Left ventricle myocardium inferior (tissue), 1 donor: ENCODE measurements around the gene MLH1. TPM values are rescaled to one million over a fixed set of nuclear protein-coding genes. Genes with fewer than 3 reads are reported as not detected.

Experiments used
- DNase-seq: peaks from one replicate; pipeline ENCODE4 v3.0.0-alpha.2; 2020
- H3K27ac ChIP-seq: fragments of 200-600 bp; replicated peaks from 2 replicates; pipeline ENCODE4 v1.8.0; 2021
- H3K27me3 ChIP-seq: fragments of 200-600 bp; 2 replicates; pipeline ENCODE4 v1.8.0; 2021; ENCODE audit warnings: low read depth
- H3K36me3 ChIP-seq: fragments of 200-600 bp; 2 replicates; pipeline ENCODE4 v1.8.0; 2021
- H3K4me1 ChIP-seq: fragments of 200-600 bp; 2 replicates; pipeline ENCODE4 v1.8.0; 2021
- H3K4me3 ChIP-seq: fragments of 200-600 bp; 2 replicates; pipeline ENCODE4 v1.8.0; 2021; ENCODE audit warnings: mild to moderate bottlenecking, moderate library complexity
- H3K9me3 ChIP-seq: fragments of 200-600 bp; replicated peaks from 2 replicates; pipeline ENCODE4 v1.8.0; 2021
- intact Hi-C: fragments of 100-400 bp; cut with micrococcal nuclease; formaldehyde crosslinking; loops from one replicate; pipeline ENCODE4 v1.11.0; 2022
- total RNA-seq: library from RNA; stranded (reverse); fragmentation: NEBNext Ultra II Directional; extraction: Animal tissue kit (Norgen Biotek cat#: 25700); gene quantifications from one replicate; pipeline ENCODE4 v1.2.1, GENCODE V29; 2021
- TF ChIP-seq, protein P1 (sequence below): fragments of 200-600 bp; IDR thresholded peaks from 2 replicates; pipeline ENCODE4 v1.8.0; 2021; ENCODE audit warnings: antibody characterized with exemption, mild to moderate bottlenecking, borderline replicate concordance
- donor health status: DM: no; HTN: yes; CAD: no; lungs with severe emphysema.

Gene MLH1
- total RNA-seq, 1 donor from 2014 or later: 55.6 TPM

DNA sequence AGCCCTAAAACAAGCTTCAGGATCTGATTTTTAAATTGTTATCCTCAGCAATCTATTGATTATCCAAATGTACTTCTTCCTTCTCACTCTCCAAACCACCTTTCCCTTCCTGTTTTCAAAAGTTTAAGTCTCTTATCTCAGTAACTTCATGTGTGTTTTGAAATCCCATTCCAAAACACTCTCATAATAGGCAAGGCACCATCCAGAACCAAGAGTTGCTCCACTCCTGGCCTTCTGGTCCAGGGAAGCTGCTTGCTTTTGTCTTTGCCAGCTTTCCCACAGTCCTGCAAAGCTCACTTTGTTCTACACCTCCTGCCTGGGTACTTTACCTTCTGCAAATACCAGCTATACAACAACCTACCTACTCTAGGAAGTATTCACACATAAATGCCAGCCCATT, 63.5 kb downstream of the MLH1 start:
- Histone ChIP-seq H3K27ac (peak overlapping the region; percentile 89), H3K27me3 (no peaks in the 10 kb centered on the region), H3K36me3 (peaks cover 53% of the 10 kb centered on the region), H3K9me3 (no peaks in the 10 kb centered on the region), H3K4me1 (peaks cover 61% of the 10 kb centered on the region), H3K4me3 (no peak overlapping the region)
- TF ChIP-seq, protein P1, sequence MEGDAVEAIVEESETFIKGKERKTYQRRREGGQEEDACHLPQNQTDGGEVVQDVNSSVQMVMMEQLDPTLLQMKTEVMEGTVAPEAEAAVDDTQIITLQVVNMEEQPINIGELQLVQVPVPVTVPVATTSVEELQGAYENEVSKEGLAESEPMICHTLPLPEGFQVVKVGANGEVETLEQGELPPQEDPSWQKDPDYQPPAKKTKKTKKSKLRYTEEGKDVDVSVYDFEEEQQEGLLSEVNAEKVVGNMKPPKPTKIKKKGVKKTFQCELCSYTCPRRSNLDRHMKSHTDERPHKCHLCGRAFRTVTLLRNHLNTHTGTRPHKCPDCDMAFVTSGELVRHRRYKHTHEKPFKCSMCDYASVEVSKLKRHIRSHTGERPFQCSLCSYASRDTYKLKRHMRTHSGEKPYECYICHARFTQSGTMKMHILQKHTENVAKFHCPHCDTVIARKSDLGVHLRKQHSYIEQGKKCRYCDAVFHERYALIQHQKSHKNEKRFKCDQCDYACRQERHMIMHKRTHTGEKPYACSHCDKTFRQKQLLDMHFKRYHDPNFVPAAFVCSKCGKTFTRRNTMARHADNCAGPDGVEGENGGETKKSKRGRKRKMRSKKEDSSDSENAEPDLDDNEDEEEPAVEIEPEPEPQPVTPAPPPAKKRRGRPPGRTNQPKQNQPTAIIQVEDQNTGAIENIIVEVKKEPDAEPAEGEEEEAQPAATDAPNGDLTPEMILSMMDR: no peak
- no peak for DNase-seq
- intact Hi-C loops: no loop called here

DNA sequence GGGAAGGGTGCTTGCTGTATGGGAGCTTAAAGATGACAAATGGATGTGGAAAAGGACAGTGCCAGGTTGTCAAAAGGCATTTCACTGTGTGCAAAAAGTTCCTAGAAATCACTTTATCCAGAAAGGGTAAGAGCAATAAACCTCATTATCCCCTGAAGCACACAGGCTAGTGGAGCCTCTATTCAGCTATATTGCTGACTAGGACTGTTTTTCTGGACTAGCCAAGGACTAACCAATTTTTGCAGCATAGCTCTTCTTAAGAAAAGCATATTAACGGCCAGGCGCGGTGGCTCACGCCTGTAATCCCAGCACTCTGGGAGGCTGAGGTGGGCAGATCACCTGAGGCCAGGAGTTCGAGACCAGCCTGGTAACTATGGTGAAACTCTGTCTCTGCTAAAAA, 64.8 kb downstream of the MLH1 start:
- intact Hi-C loops: no loop called here
- Histone ChIP-seq H3K36me3 (peaks cover 49% of the 10 kb centered on the region), H3K27ac (peak overlapping the region; percentile 16), H3K4me3 (no peak overlapping the region), H3K4me1 (peaks cover 51% of the 10 kb centered on the region), H3K27me3 (no peaks in the 10 kb centered on the region), H3K9me3 (no peaks in the 10 kb centered on the region)
- DNase-seq: no peak
- TF ChIP-seq, protein P1: no peak

DNA sequence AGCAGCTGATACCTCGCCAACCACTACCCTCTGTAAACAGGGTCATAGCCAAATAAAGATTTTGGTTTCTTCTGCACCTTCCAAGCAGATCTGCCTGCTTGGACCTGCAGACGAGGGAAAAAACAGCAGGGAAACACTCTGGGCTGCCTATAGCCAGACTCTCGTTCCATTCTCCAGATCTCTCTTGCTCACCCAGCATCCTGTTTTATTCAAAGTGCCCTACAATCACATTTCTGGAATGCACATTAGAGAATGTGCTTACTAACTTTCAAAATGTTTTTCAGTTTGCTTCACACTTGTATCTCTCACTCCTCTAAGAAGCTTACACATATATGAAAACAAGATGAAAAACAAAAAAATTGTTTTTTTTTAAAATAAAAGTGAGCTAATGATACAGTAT, 71.4 kb downstream of the MLH1 start:
- H3K9me3 ChIP-seq: no peaks in the 10 kb centered on the region
- H3K36me3 ChIP-seq: peaks cover 51% of the 10 kb centered on the region
- intact Hi-C loops: no loop called here
- no peak overlapping the region for H3K27ac ChIP-seq
- TF ChIP-seq, protein P1: no peak
- no peak for DNase-seq
- peaks cover 17% of the 10 kb centered on the region for H3K4me1 ChIP-seq
- H3K4me3 ChIP-seq: no peak overlapping the region
- H3K27me3 ChIP-seq: no peaks in the 10 kb centered on the region

DNA sequence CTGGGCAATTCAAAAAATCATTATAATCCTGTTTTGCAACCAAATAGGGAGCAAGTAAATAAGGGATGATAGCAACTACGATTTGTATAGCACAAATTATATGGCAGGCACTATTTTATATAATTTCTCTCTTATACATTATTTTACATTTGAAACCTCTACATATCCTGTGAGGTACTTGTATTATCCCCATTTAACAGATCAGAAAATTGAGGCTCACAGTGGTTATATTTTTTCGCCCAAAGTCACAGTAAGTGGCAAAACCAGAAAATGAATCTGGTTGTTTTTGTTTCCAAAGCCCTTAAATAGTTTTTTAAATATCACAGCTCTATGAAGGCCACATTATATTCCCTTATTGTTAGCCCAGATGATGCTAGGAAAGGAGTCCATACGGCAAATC, 74.3 kb downstream of the MLH1 start:
- Histone ChIP-seq H3K4me1 (peaks cover 12% of the 10 kb centered on the region), H3K27ac (no peak overlapping the region), H3K9me3 (no peaks in the 10 kb centered on the region), H3K36me3 (peaks cover 49% of the 10 kb centered on the region), H3K27me3 (no peaks in the 10 kb centered on the region), H3K4me3 (no peak overlapping the region)
- intact Hi-C loops: no loop called here
- TF ChIP-seq, protein P1: no peak
- no peak for DNase-seq

DNA sequence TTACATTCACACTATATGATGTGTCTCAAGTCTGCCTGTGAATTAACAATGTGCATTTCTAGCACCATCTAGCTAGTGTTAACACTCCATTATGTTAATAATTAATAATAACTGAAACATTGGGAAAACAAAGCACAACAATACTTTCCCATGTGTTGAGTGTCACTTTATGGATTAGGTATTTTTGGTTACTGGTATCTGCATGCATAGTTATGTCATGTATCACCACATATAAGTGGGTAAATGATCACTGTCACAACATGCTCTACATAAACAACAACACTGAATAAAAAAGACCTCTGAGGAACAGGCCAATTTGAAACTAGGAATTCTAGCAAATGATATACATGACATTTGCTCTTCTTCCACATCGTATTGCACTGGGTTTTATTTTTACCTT, 74.7 kb downstream of the MLH1 start:
- peaks cover 45% of the 10 kb centered on the region for H3K36me3 ChIP-seq
- H3K4me3 ChIP-seq: no peak overlapping the region
- no peaks in the 10 kb centered on the region for H3K9me3 ChIP-seq
- peaks cover 17% of the 10 kb centered on the region for H3K4me1 ChIP-seq
- TF ChIP-seq, protein P1: no peak
- intact Hi-C loops: no loop called here
- no peak overlapping the region for H3K27ac ChIP-seq
- H3K27me3 ChIP-seq: no peaks in the 10 kb centered on the region
- DNase-seq: no peak

DNA sequence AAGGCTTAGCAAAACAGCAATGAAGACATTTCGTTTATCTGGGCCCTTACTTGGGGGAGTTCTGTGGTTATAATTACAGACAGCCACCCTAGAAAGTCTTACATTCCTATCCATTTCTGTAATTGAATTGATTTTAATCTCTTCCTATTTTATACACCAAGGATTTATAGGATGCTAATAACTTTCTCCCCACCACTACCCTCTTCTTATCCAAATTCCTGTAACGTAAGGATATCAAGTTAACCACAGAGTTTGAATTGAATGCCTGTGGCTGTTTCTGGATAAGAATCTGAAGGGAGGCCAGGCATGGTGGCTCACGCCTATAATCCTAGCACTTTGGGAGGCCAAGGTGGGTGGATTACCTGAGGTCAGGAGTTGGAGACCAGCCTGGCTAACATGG, 78.6 kb downstream of the MLH1 start:
- H3K4me3 ChIP-seq: no peak overlapping the region
- H3K27ac ChIP-seq: no peak overlapping the region
- no peaks in the 10 kb centered on the region for H3K9me3 ChIP-seq
- TF ChIP-seq, protein P1: no peak
- peaks cover 13% of the 10 kb centered on the region for H3K4me1 ChIP-seq
- H3K36me3 ChIP-seq: peaks cover 41% of the 10 kb centered on the region
- DNase-seq: no peak
- intact Hi-C loops: no loop called here
- no peaks in the 10 kb centered on the region for H3K27me3 ChIP-seq
